HG03103 (cell line): Measurements from ENCODE around the gene GSTM4.
"Not testable (repeated sequence)": the region's sequence is repeated elsewhere in the genome, so short reads cannot be mapped to it uniquely, and the experiment has no call there.

Experiments used
- ATAC-seq: cut with Tn5 transposase; IDR thresholded peaks from one replicate; pipeline ENCODE4 v1.9.1; 2021; ENCODE audit warnings: low read depth; ENCODE audit not compliant: unreplicated experiment

GSTM4 gene

DNA sequence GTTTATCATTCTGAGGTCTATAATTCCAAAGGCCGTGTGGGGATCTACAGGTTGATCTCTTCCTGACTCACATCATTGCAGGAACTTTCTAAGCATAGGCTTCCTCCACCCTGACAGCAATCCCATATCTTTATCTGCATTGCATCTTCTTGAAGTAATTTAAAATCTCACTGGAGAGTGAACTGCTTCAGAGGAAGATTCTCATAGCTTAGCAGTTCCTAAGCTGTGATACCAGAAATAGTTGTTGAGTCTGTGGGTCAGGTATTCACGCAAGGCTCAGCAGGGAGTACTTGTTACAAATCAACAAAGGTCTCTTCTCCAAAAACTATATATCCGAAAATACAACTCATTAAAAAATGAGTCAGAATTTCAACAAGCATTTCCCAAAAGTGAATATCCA, 39.2 kb downstream of the GSTM4 start:
- ATAC-seq: not testable (repeated sequence)

- ATAC-seq: no peak
Observed at GRCh38 chr1:109697066-109697465, 41.2 kb downstream of the GSTM4 start.

- not testable (repeated sequence) for ATAC-seq
Observed at GRCh38 chr1:109697861-109698260, 42.0 kb downstream of the GSTM4 start.

- not testable (repeated sequence) for ATAC-seq
Observed at GRCh38 chr1:109702940-109703339, 47.0 kb downstream of the GSTM4 start.

DNA sequence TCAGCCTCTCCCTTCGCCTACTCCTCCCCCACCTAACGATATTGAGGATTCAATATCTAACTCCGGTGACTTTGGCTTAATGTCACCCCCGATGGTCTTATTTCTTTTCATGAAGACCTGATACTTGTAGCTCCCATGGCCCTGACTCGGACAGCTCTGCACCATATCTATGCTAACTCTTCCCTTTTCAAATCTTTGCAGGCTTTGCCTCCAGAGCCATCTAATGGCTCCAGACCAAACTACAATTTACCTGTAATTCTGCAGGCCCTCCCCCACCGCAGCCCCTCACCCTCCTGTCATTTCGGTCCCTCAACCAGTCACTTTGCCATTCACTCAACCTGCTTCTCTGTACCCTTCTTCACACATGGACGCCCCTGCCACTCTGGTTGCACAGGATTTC, 48.3 kb downstream of the GSTM4 start:
- ATAC-seq: no peak

DNA sequence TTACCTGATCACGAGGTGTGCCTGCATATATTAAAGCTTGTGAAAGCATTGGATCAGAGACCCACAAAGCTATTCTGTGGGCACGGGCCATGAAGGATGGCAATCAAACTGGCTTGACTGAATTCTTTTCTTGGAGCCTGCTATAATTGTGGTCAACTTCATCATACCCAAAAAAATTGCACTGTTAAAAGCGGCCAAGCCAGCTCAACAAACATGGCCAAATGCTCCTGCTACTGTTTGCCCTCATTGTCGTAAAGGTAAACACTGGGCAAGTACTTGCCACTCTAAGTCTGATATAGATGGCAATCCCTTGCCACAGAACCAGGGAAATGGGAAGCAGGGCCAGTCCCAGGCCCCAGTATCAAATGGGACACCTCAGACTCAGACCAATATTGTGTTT, 49.5 kb downstream of the GSTM4 start:
- ATAC-seq: no peak

GRCh38 chr1:109708949-109709348, 53.0 kb downstream of the GSTM4 start:
- ATAC-seq: not testable (repeated sequence)

DNA sequence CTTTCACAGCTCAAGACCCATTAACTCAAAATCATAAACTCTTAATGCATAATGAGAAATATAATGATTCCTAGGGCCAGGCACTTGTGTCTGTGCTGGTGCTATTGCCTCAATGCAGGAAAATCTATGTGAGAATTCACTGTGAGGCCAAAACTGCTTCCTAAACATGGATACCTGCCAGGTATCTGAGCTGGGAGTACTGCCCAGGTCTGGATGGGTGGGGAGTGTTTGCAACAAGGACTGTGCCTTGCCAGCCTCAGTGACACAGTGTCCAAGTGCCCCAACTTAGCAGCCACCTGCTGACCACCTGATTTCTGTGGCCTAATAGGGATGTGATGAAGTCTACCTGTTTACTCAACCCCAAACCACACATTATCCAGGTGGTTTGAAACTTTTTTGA, 53.9 kb downstream of the GSTM4 start:
- ATAC-seq: not testable (repeated sequence)
